Osteoblast (primary cell): ENCODE results near the gene NAPA. TPM values are rescaled to one million over a fixed set of nuclear protein-coding genes. Genes with fewer than 3 reads are reported as not detected.

Source experiments
- DNase-seq: peaks from one replicate; pipeline ENCODE4 v3.0.0; 2011; ENCODE audit warnings: low spot score, mixed read lengths; ENCODE audit not compliant: insufficient read length; ENCODE audit errors: missing footprints
- H2AFZ ChIP-seq: 2 replicates; pipeline ENCODE4 v1.6.0; 2011; ENCODE audit warnings: mild to moderate bottlenecking, low read length
- H3K27ac ChIP-seq: 2 replicates; pipeline ENCODE4 v1.5.1; 2011; ENCODE audit warnings: mild to moderate bottlenecking, low read depth, low read length, moderate library complexity
- H3K27me3 ChIP-seq: 2 replicates; pipeline ENCODE4 v1.6.0; 2012; ENCODE audit warnings: mild to moderate bottlenecking, control low read depth, inconsistent platforms, low read length, moderate library complexity; ENCODE audit not compliant: insufficient read depth
- H3K36me3 ChIP-seq: 2 replicates; pipeline ENCODE4 v1.5.1; 2011; ENCODE audit warnings: mild to moderate bottlenecking, low read length, control low read depth, moderate library complexity; ENCODE audit not compliant: insufficient read depth
- H3K4me1 ChIP-seq: 2 replicates; pipeline ENCODE4 v1.5.1; 2011; ENCODE audit warnings: mild to moderate bottlenecking, low read length, control low read depth, moderate library complexity; ENCODE audit not compliant: insufficient read depth
- H3K4me2 ChIP-seq: 2 replicates; pipeline ENCODE4 v1.6.0; 2011; ENCODE audit warnings: mild to moderate bottlenecking, low read length; ENCODE audit not compliant: insufficient read depth
- H3K4me3 ChIP-seq: fragments of 200-600 bp; sonication (generic); 3 replicates; pipeline ENCODE4 v1.5.1; 2012; ENCODE audit warnings: mild to moderate bottlenecking, low read length, inconsistent platforms; ENCODE audit not compliant: insufficient read depth
- H3K79me2 ChIP-seq: 2 replicates; pipeline ENCODE4 v1.6.0; 2012; ENCODE audit warnings: mild to moderate bottlenecking, low read length, control low read depth, inconsistent platforms; ENCODE audit not compliant: insufficient read depth
- H3K9me3 ChIP-seq: 2 replicates; pipeline ENCODE4 v1.5.1; 2011; ENCODE audit warnings: low read depth, low read length, control low read depth
- H4K20me1 ChIP-seq: 2 replicates; pipeline ENCODE4 v1.6.0; 2012; ENCODE audit warnings: mild to moderate bottlenecking, low read length, control low read depth; ENCODE audit not compliant: insufficient read depth
- total RNA-seq: library from RNA; depleted of rRNA; stranded (reverse); fragments of >200 nt; gene quantifications from 2 replicates; pipeline ENCODE4 v1.2.3, GENCODE V29; 2012
- TF ChIP-seq, protein P1 (sequence below): IDR thresholded peaks from 2 replicates; pipeline ENCODE4 v1.5.1; 2011; ENCODE audit warnings: mild to moderate bottlenecking, low read depth, low read length, moderate library complexity; ENCODE audit errors: extremely low read depth

The NAPA gene
- 95.9 and 96.4 TPM in 2 replicates for total RNA-seq

DNA sequence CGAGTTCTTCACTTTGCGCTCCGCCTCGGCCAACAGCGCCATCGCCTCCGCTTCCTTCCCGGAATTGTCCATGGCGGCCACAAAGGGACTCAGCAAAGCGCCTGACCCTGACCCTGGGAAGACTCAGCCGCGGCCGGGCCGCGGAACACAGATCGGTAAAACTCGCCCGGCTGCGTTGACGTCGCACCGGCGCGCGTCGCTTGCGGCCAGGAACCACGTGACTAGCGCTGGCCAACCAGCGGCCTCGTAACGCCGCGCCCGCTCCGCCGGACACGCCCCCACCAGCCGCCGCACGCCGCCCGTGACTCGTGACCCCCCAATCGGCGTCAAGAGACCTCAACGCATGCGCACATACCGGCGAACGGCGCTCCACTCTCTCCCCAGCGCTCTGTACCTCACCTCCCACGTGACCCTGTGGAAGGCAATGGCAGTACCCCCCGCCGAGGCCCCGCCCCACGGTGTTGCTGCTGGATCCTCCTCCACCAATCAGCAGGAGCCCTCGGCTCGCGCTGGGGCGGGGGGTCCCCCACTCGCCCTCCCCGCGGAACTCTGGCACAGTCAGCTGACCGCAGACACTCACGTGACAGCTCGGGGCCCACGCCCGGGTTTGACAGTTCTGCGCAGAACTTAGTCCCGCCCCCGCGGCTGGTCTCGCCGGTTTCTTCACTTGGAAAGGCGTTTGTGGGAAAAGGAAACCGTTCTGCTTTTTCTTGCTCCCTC is at the start of gene NAPA:
Gene NAPA (minus strand): TSS at position 195 of the 720 bp plus-strand sequence. CDS start 123 bp downstream, at position 72.
- Histone ChIP-seq H3K36me3 (no peaks in the 10 kb centered on the region), H3K79me2 (peaks cover 48% of the 10 kb centered on the region), H3K4me1 (peaks cover 43% of the 10 kb centered on the region), H3K4me2 (peak within 1 kb of the TSS; percentile 87), H3K27me3 (no peaks in the 10 kb centered on the region), H2AFZ (peak within 1 kb of the TSS; percentile 90), H3K4me3 (peak within 1 kb of the TSS; percentile 95), H3K9me3 (no peaks in the 10 kb centered on the region), H4K20me1 (peaks cover 31% of the 10 kb centered on the region), H3K27ac (peak within 1 kb of the TSS; percentile 99)
- TF ChIP-seq, protein P1, sequence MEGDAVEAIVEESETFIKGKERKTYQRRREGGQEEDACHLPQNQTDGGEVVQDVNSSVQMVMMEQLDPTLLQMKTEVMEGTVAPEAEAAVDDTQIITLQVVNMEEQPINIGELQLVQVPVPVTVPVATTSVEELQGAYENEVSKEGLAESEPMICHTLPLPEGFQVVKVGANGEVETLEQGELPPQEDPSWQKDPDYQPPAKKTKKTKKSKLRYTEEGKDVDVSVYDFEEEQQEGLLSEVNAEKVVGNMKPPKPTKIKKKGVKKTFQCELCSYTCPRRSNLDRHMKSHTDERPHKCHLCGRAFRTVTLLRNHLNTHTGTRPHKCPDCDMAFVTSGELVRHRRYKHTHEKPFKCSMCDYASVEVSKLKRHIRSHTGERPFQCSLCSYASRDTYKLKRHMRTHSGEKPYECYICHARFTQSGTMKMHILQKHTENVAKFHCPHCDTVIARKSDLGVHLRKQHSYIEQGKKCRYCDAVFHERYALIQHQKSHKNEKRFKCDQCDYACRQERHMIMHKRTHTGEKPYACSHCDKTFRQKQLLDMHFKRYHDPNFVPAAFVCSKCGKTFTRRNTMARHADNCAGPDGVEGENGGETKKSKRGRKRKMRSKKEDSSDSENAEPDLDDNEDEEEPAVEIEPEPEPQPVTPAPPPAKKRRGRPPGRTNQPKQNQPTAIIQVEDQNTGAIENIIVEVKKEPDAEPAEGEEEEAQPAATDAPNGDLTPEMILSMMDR: no peak
- peak; percentile 99 for DNase-seq

DNA sequence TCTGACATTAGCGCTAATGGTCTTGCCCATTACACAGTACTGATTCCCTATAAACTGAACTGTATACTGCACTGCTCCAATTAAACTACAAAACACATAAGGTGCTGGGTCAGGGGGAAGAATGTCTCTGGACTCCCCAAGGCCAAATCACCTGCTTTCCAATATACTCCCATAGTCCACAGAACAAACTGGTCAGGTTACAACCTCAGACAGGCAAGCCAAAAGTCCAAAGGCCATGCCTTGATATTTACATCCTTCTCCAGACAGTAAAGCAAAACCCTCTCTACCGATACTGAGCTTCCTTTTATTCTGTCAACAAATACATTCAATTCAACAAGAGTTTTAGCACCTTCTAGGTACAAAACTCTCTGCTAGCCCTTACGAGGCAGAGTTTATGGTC is 49.2 kb upstream of the NAPA start:
- H3K4me1 ChIP-seq: no peaks in the 10 kb centered on the region
- no peak overlapping the region for H3K27ac ChIP-seq
- peaks cover 10% of the 10 kb centered on the region for H3K27me3 ChIP-seq
- no peaks in the 10 kb centered on the region for H3K9me3 ChIP-seq
- no peak for DNase-seq
- H3K36me3 ChIP-seq: no peaks in the 10 kb centered on the region
- H3K4me3 ChIP-seq: no peak overlapping the region
- H4K20me1 ChIP-seq: no peaks in the 10 kb centered on the region
- no peak overlapping the region for H3K4me2 ChIP-seq
- TF ChIP-seq, protein P1: no peak
- no peaks in the 10 kb centered on the region for H3K79me2 ChIP-seq
- no peak overlapping the region for H2AFZ ChIP-seq

DNA sequence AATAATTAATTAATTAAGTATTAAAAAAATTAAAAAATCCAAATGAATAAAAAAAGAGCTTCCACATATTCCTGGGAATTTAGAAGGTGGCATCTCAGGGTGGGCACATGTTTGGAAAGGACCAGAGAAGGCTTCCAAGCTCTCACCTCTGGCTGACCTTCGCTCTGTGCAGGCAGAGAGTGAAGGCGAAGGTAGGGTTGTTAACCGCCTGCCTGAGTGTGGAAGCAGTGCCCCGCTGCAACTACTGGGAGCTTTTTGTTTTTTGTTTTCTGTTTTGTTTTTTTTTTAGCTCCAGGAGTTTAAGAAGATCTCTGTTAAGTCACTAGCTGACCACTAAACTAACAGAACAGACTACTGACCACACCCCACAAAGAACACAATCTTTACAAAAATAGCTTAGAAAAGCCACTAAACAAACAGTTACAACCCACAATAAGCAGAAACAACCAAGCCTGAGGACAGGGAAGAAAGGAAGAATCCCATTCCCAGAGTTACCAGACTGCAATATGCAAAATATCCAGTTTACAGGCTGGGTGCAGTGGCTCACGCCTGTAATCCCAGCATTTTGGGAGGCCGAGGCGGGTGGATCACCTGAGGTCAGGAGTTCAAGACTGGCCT is 46.7 kb upstream of the NAPA start:
- Histone ChIP-seq H4K20me1 (no peaks in the 10 kb centered on the region), H3K36me3 (no peaks in the 10 kb centered on the region), H3K4me3 (no peak overlapping the region), H3K9me3 (no peaks in the 10 kb centered on the region), H3K27ac (no peak overlapping the region), H3K27me3 (peaks cover 10% of the 10 kb centered on the region), H2AFZ (no peak overlapping the region), H3K4me1 (no peaks in the 10 kb centered on the region), H3K79me2 (no peaks in the 10 kb centered on the region), H3K4me2 (no peak overlapping the region)
- DNase-seq: no peak
- TF ChIP-seq, protein P1: no peak

DNA sequence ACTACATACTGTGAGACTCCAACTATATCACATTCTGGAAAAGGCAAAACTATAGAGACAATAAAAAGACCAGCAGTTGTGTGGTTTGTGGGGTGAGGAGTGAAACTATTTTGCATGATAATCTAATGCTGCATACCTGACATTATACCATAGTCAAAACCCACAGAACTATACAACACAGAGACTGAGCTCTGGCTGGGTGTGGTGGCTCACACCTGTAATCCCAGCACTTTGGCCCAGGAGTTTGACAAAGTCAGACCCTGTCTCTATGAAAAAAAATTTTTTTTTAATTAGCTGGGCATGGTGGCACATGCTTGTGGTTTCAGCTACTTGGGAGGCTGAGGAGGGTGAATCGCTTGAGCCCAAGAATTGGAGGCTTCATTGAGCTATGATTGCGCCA is 46.1 kb upstream of the NAPA start:
- Histone ChIP-seq H3K4me3 (no peak overlapping the region), H3K27me3 (peaks cover 10% of the 10 kb centered on the region), H3K4me1 (no peaks in the 10 kb centered on the region), H3K36me3 (no peaks in the 10 kb centered on the region), H4K20me1 (no peaks in the 10 kb centered on the region), H3K9me3 (no peaks in the 10 kb centered on the region), H3K4me2 (no peak overlapping the region), H3K79me2 (no peaks in the 10 kb centered on the region), H2AFZ (no peak overlapping the region), H3K27ac (no peak overlapping the region)
- DNase-seq: no peak
- TF ChIP-seq, protein P1: no peak
